Posterior cingulate gyrus (tissue), 11 donors: ENCODE results near the gene ARFGAP3.
A peak's percentile ranks its signal among the peaks of the same experiment; 100 is the strongest.

Source experiments
- DNase-seq, 10 donors: peaks; one replicate each; pipeline versions ENCODE4 v3.0.0 to v3.0.0-alpha.2; 2020 to 2021; ENCODE audit warnings: mixed read lengths in 3 of 10
- intact Hi-C: fragments of 100-400 bp; cut with DNase I; formaldehyde crosslinking; loops from one replicate; pipeline ENCODE4 v1.15.1; 2023

Gene ARFGAP3

DNA sequence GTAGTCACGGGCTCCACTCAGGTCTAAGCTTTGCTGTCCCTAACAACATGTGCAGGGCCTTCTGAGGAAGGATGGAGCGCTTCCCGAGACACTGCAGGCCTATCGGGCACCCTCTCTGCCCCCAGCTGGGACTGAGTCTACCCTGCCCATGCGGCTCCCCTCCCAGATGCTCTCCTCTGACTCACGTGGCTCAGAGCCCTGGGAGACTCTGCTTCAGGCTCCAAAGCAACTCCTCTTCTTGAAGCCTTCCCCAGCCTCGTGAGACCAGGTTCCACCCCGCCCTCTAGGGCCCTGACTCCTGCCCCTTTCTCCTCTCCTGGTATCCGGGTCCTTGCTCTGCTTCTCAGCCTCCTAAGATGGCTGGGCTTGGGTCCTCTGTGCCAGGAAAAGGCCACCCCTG, 28.4 kb upstream of the ARFGAP3 start:
- intact Hi-C loops, result no loop called here
- no peak for DNase-seq

DNA sequence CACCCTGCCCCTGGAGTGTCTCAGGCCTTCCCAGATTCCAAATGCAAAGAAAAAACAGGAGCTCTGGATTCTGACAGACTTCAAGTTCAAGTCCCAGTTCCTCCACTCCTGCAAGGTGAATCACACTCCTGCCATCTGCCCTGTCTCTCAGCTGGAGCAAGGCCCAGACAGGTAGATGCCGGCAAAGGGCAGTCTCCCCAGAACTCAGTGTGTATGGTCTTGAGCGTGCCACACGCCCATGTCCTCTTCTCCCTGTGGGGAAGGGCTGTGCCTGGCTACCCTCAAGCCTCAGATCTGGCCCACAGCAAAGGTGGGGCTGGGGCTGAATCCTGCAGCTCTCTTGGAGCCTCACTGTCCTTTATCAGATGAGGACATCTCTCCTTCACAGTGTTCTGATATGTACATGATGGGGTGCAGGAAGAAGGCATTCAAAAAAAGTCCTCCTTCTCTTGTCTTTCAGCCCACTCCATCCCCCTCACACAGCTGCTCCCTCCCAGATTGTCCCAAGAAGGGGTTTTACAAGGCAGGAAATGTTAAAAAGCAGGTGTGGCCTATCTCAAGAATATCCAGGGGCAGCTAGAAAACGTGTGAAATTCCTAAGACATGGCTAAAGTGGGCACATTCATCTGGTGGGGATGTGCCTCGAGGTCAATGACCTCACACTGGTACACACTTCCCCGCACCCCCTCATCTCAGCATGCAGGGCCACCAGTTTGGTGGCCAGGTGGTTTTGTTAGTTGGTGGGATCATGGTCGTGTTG, 27.7 kb upstream of the ARFGAP3 start:
- intact Hi-C loops, result no loop called here
- no peak for DNase-seq

DNA sequence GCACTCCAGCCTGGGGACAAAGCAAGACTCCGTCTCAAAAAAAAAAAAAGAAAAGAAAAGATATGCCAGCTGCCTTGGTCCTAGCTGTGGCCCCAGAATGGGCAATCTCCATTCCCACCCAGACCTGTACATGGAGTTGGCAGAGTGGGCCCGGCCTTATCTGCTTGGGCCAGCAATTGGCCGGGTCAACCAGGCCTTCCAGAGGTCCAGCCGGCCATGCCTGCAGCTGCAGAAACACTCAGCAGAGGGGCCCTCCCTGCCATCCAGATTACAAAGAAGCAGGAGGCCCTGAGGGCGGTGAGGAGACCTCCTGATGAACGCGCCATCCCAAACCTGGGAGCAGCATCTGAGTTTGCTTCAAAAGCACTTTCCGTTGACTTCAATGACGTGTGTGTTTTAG, 26.9 kb upstream of the ARFGAP3 start:
- DNase-seq, result no peak
- intact Hi-C loops, result no loop called here

DNA sequence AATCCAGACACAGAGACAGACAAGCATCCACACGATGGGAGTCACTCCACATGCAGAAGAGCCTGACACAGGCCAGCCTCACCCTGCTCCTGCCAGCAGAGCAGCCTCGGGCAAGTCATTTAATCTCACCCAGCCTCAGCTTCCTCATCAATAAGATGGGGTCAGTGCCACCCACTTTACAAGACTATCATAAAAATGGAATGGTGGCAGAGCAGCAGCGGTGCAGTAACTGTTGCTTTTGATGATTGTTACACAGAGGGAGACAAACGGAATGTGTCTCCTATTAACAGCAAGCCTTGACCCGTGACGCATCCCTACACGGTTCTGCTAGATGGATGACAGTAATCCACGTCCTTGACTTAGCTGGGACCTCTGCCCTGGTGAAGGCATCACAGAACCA, 26.0 kb upstream of the ARFGAP3 start:
- intact Hi-C loops, result no loop called here
- no peak for DNase-seq

DNA sequence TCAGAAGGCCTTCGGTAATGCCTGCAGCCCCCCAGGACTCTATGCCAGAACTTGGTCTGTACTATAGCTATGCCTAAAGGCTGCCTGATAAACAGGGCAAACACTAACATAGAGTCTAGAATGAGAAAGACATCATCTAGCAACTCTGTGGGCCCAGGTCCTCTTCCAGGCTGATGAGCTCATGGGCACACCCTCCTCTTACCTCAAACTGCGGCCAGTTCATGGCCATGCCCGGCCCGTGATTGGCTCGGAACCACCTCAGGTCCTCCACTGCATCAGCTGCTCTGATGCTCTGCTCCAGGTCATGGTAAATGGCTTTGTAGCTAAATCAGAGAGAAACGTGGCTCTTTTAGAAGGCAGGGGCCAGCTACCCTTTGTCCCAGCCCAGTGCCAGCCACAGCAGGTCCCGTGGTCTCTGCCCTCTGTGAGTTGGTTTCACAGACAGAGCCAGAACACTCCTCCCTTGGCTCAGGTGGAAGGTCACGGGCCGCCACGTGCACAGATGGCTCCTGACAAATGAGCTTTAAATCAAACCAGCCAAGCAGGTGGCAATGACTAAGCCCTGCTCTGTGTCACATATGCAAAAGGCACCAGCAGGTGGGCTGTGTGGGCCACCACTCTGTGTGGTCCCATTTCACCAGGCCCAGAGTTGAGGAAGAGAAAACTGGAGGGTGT, 25.0 kb upstream of the ARFGAP3 start:
- intact Hi-C loops, result no loop called here
- no peak for DNase-seq

DNA sequence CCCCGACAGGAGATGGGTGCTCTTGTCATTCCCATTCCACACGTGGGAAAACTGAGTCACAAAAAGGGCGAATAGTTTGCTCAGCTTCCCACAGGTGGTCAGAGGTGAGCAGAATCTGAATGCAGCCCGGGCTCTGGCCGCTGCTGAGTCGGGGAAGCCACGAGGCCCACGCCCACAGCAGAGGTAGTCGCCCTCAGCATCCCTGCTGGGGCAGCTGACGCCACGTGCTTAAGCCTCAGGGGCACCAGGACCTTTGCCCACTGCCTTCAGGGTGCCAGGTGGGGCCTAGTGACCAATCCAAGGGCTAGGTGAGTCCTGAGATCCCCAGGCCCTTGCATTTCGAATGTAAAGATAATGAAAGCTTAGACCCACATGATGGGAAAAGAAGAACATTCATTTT, 24.2 kb upstream of the ARFGAP3 start:
- no peak for DNase-seq
- intact Hi-C loops, result no loop called here

DNA sequence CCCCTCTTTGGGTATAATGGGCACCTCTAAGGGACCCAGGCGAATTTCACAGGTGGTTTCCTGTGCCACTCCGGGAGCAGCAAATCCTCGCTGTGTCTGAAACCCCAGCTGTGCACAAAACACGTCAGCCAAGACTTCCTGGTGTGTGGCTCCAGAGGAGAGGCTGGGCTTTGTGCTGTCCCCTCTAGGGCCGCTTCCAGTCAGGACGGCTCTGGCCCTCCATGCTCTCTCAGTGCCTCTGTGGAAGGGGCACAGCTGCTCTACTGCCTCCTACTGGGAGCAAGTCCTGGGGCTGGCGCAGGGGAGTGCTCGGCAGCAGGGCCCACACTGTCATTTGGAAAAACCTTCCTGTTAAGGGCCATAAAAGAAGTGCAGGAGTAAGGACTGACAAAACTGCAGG, 23.7 kb upstream of the ARFGAP3 start:
- no peak for DNase-seq
- intact Hi-C loops, result no loop called here

DNA sequence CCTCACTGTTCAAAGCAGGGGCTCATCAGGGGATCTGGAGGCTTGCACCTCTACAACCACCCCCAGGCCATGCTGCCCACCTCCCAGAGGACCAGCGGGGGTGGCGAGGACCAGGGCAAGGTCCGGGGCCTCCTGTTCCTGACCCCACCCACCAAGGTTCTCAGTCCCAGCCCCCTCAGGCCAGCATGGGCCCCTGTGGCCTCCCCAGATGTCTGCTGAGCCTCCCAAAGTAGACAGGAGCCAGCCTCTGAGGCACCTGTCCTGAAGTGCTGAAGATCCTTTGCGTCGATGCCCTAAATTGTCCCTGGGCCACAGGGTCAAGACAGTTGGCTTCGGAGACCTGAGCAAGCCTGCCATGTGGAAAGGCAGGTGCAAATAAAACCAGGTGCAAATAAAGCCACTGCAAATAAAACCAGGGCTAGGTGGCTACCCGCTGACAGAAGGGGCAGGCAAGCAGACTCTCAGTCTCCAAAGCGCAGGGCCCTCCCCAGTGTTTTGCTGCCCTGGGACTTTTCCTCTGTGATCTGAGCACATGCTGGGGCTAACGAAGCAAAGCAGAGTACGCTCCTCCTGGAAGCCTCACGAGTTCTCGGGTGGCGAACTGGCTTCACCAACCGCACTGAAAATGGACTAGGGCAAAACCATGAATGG, 22.4 kb upstream of the ARFGAP3 start:
- DNase-seq, result no peak
- intact Hi-C loops, result no loop called here

DNA sequence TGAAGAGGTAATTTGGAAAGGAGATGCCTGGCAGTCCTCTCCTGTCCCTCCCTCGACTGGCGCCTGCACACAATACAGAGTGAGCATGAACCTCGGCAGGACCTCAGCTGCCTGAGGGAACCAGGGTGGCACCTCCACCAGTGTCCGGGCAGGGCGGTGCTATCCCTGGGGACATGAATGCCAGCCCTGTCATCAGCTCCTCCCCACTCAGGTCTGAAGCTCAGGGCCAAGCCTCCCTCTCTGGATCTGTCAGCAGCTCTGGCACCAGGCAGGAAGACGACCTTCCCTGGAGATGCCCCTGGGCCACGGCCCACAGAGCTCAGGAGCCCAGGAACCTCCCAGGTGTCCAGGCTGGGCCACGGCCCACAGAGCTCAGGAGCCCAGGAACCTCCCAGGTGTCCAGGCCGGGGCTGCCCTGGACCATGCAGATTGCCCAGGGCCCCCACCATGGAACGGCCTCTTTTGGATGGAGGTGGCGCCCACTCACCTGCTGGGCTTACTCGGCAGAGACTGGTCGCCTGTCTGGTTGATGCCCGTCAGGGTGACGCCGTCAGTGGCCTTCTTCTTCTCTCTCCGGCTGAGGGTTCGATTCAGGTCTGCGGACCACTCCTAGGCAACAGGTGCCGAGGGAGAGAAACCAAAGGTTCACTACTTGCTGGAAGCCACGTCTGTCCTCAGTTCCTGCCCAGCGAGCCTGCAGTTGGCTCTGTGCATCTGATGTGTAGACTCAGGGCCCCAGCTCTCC, 21.7 kb upstream of the ARFGAP3 start:
- intact Hi-C loops, result no loop called here
- no peak for DNase-seq

DNA sequence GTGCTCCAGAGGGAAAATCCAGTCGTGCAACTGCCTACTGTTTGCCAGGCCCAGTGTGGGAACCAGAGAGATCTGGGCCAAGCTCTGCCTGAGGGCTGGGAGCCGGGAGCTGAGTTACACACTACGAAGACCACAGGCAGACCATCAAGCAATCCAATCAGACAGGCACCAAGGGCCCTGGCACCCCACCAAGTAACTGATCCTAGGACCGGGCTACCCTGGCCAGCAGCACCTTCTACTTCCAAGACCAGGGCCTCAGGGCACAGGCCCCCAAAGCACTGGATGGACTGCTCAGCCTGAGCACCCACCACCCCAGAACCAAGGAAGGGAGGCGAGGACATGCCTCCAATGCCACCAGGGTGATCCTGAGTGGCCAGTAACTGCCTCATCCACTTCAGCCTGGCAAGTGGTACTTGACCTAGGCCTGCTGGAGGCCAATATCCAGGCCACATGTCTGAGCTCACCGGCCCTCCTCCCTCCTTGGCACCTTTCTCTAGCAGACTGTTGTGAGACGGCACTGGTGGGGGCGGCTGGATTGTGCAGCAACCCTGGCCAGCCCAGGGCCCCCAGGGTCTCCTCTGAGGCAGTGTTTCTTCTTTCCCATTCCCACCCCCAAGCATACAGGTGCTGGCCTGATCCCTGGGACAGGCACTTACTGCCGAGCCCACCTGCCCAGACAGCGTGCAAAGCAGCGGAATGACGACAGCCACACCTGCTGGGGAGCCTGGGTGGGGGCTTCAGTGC, 20.7 kb upstream of the ARFGAP3 start:
- intact Hi-C loops, result no loop called here
- DNase-seq, result no peak

DNA sequence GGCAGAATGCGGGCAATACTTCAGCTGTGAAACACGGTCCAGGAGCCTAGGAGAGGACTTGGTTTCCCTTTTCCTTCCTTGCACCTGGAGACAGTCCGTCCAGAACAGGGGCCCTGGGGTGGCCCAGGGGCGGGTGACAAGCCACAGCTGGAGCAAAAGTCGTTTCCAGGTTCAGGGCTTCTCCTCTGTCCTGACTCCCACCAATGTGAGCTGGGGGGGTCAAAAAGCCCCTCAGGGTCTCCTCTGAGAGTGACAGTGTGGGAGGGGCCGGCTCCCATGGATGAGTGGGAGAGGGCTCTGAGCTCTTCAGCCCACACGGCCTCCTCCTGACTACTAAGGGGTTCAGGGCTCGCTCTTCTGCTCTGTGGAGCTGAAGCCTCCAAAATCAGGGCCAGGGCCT, 20.1 kb upstream of the ARFGAP3 start:
- DNase-seq, result no peak
- intact Hi-C loops, result no loop called here

DNA sequence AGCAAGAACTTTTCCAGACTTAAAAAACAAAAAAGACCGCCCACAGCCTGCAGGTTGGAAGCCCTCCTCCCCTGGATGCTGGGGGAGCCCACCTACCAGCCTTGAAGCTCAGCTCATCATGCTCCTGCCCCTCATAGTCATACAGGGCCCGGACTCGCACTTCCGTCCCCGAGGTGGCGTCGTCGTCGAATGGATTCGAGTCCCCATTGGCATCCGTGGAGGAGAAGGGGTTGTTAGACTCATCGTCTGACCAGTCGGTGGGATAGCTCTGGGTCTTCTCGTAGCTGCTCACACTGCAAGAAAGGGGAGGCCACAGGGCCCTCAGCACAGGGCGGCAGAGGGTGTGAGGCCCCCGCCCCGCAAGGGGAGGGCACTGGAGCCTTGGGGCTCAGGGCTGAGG, 19.0 kb upstream of the ARFGAP3 start:
- intact Hi-C loops, result no loop called here

DNA sequence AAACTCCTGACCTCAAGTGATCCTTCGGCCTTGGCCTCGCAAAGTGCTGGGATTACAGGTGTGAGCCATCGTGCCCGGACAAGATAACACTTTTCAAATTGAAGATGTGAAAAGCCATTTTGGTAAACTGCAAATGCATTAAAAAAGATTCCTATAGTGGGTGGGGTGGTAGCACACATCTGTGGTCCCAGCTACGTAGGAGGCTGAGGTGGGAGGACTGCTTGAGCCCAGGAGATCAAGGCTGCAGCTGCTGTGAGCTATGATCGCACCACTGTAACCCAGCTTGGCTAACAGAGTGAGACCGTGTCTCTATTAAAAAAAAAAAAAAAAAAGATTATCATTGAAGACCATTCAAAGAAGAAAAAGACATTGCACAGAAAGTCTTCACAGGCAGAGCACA, 16.9 kb upstream of the ARFGAP3 start:
- peak in 1 of 10 donors; percentile 20 for DNase-seq
- intact Hi-C loops, result no loop called here

More for the DNA sequence above, 19.0 kb upstream of the ARFGAP3 start:
- DNase-seq, result no peak

DNA sequence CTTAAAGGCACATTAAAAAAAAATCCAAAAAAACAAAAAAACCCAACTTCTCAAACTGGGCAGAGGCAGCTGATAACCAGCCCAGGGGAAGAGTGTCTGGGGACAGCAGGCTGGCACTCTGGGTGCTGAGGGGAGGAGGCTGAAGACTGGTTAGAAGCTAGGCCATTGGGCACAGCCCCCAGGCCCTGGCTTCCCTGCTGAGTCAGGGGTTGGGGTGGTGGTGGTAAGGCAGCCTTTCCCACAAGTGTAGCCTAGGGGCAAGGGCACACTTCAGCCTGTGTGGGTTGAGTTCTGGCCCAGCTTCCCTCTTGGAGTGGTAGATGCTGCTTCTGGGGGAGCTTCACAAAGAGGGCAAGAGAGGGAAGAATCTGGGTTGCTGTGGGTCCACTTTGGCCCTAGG, 16.3 kb upstream of the ARFGAP3 start:
- DNase-seq, result peak in 1 of 10 donors; percentile 72
- intact Hi-C loops, result no loop called here

DNA sequence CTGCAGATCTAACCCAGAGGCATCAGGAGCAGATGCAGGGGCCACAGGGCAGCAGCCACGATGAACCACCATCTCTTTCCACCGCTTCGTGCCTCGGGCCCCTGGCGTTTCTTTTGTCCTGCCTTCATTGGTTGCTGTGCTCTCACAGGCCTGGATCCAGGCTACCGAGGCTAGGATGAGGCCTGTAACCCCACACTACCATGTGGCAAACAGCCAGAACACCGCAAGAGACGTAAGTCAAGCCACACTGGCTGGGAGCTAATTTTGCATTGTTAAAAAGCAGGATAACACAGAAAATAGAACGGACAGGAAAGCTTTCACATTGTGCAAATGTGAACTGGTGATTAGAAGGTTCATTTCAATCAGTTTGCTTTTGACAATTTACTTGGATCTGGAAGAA, 15.7 kb upstream of the ARFGAP3 start:
- peak in 1 of 10 donors; percentile 33 for DNase-seq
- intact Hi-C loops, result no loop called here

DNA sequence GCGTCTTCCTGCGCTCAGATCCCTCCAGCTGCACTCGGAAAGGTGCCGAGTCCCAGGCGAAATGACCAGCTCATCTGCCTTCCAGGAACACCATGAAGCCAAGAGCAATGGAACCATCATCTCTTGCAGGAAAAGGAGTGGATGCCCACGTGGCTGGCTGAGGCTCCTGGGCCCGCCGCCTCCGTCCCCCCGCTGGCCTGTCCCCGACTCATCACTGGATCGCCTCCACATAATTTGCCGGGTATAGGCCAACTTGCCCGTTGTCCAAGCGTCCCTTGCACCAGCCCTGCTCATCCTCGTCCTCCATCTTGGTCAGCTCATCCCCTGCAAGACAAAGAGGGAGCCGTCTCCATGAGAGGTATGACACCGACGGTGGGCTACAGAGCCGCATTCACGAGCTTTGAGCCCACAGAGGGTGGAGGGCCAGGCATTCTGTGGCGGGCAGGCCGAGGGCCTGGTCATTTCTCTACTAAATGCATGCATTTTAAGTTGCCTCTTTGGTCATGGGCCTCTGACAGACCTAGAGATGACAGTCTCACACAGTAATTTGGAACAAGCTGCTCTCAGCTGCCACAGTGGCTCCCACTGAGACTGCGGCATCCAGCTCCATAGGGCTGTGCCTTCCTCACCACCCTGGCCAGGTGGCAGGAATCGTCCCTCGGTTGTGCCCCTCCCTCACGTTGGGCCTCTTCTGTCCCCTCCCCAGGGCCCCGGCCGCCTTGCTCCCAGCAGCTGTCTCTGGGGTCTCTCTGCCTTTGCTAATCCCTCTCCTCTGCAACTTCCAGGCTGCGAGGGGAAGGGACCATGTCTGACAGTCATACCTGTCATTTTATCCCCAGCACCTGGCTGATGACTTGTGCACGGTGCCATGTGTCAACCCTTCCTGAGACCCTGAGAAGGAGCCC, 14.3 kb upstream of the ARFGAP3 start:
- intact Hi-C loops, result no loop called here
- no peak for DNase-seq

DNA sequence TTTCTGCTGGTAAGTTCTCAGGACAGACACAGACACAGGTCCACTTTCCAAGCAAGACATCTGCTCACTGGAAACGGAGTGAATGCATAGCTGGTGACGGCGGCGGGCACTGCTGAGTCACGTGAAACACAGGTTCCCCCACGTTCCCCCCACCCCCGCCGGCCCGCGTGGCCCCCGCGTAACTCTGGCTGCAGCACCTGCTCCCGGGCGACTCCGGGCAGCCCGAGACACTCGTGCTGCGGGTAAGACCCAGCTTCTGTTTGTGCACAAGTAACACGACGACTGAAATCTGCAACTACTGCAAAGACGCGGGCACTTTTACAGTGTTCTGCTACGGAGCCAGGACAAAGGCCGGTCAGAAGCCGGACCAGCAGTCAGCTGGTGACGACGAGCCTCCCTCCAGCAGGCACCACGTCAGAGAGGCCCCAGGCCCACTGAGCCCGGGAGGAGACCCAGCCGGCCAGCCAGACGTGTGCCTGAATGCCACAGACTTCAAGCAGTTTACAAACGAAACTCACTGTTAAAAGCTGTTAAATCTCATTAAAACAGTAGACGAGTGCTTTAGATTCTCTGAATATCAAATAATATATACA, 12.9 kb upstream of the ARFGAP3 start:
- intact Hi-C loops, result loop anchor here (5.0 kb wide), 2 partner anchors 162 to 222 kb away; no protein-coding TSS in a partner anchor

DNA sequence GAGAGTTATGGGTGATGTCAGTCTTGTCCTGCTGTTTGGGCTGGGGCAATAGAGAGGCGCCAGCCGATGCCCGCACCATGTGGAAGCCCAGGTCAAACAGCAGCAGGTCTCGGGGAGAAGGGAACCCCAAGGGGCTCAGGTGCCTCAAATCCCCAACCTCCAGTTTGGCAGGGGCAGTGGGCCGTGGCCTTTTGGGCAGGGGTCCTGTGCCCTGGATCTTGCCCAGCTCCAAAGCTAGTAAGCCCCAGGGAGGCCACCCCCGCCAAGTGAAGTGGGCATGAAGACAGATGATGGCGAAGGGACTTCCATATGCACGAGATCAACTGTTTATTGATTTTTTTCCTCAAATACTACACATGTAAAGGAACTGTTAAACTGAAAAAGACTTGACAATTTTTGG, 12.4 kb upstream of the ARFGAP3 start:
- intact Hi-C loops, result loop anchor here (5.0 kb wide), 2 partner anchors 163 to 223 kb away; no protein-coding TSS in a partner anchor
- peak in 1 of 10 donors; percentile 63 for DNase-seq

More for the DNA sequence above, 12.9 kb upstream of the ARFGAP3 start:
- DNase-seq, result peak in 1 of 10 donors; percentile 32
